HG02938 (cell line): ENCODE measurements around the gene SAMD1.
"Not testable (repeated sequence)": the region's sequence is repeated elsewhere in the genome, so short reads cannot be mapped to it uniquely, and the experiment has no call there.

ENCODE experiments used
- ATAC-seq: cut with Tn5 transposase; IDR thresholded peaks from one replicate; pipeline ENCODE4 v1.9.1; 2021; ENCODE audit warnings: mild to moderate bottlenecking, moderate library complexity; ENCODE audit not compliant: unreplicated experiment

SAMD1 gene

DNA sequence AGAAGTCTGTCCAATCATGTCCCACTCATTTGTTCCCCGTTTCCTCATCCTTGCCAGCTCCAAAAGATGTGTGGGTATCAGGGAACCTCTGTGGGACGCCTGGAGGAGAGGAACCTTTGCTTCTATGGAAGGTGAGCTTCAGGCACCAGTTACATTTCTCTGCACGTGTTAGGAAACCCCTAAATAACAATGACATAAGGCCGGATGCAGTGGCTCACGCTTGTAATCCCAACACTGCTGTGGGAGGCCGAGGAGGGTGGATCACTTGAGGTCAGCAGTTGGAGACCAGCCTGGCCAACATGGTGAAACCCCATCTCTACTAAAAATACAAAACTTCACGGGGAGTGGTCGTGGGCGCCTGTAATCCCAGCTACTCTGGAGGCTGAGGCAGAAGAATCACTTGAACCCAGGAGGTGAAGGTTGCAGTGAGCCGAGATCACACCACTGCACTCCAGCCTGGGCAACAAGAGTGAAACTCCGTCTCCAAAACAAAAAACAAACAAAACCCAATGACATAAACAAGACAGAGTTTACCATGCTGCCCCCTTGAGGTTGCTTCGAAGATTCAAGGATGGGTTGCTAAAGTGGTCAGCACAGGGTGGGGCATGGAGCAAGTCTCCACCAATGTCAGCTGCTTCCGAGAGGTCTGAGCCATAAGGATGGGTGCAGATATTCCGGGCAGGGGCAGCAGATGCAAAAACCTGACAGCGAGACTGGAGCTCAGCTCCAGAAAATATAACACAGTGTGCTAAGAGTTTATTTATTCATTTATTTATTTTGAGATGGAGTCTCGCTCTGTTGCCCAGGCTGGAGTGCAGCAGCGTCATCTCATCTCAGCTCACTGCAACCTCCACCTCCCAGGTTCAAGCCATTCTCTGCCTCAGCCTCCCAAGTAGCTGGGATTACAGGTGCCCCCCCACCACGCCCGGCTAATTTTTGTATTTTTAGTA lies 47.6 kb downstream of the SAMD1 start:
- ATAC-seq = not testable (repeated sequence)

DNA sequence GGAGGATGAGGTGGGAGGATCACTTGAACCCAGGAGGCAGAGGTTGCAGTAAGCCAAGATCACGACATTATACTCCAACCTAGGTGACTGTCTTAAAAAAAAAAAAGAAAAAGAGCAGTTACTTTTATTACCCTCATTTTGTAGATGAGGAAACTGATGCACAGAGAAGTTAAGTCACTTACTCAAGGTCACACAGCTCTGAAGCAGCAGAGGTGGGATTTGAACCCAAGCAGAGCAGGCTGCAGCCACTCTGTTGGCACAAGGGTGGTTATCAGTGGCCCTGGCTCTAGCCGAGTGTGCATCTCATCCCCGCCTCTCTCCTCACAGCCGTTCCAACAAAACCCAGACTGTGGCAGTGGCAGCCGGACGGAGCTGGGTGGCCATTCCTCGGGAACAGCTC lies 51.4 kb downstream of the SAMD1 start:
- ATAC-seq = no peak
